Ammon's horn (tissue), 1 donor: ENCODE results near the gene ZBED2.
"Not testable (repeated sequence)": the region's sequence is repeated elsewhere in the genome, so short reads cannot be mapped to it uniquely, and the experiment has no call there.

Source experiments
- DNase-seq: peaks from one replicate; pipeline ENCODE4 v3.0.0-alpha.2; 2016; ENCODE audit warnings: low spot score

ZBED2 gene

GRCh38 chr3:111595232-111595631 lies at the start of gene ZBED2:
TSS of gene ZBED2 (minus strand) at chr3:111595346. CDS start at chr3:111594201, 1,145 bp downstream.
- no peak for DNase-seq

- DNase-seq, result no peak
Measured at GRCh38 chr3:111639316-111639715, 44.2 kb upstream of the ZBED2 start.

GRCh38 chr3:111636366-111636885 lies 41.3 kb upstream of the ZBED2 start:
- no peak for DNase-seq

GRCh38 chr3:111635403-111635802 lies 40.3 kb upstream of the ZBED2 start:
- no peak for DNase-seq

- not testable (repeated sequence) for DNase-seq
Measured at GRCh38 chr3:111630638-111631037, 35.5 kb upstream of the ZBED2 start.

- DNase-seq, result not testable (repeated sequence)
Measured at GRCh38 chr3:111629018-111629417, 33.9 kb upstream of the ZBED2 start.

GRCh38 chr3:111627092-111627491 lies 31.9 kb upstream of the ZBED2 start:
- DNase-seq, result no peak

GRCh38 chr3:111621535-111621934 lies 26.4 kb upstream of the ZBED2 start:
- DNase-seq, result no peak

GRCh38 chr3:111619833-111620232 lies 24.7 kb upstream of the ZBED2 start:
- no peak for DNase-seq

- no peak for DNase-seq
Measured at GRCh38 chr3:111618945-111619344, 23.8 kb upstream of the ZBED2 start.

GRCh38 chr3:111617912-111618601 lies 22.9 kb upstream of the ZBED2 start:
- DNase-seq, result no peak

- no peak for DNase-seq
Measured at GRCh38 chr3:111617406-111617805, 22.3 kb upstream of the ZBED2 start.

- no peak for DNase-seq
Measured at GRCh38 chr3:111616417-111617105, 21.4 kb upstream of the ZBED2 start.

GRCh38 chr3:111615880-111616279 lies 20.7 kb upstream of the ZBED2 start:
- no peak for DNase-seq

GRCh38 chr3:111613294-111613693 lies 18.1 kb upstream of the ZBED2 start:
- DNase-seq, result no peak

- no peak for DNase-seq
Measured at GRCh38 chr3:111610612-111611054, 15.5 kb upstream of the ZBED2 start.

GRCh38 chr3:111610189-111610588 lies 15.0 kb upstream of the ZBED2 start:
- DNase-seq, result no peak

- DNase-seq, result no peak
Measured at GRCh38 chr3:111609700-111610099, 14.6 kb upstream of the ZBED2 start.

- DNase-seq, result no peak
Measured at GRCh38 chr3:111608383-111608782, 13.2 kb upstream of the ZBED2 start.

GRCh38 chr3:111607240-111607920 lies 12.2 kb upstream of the ZBED2 start:
- no peak for DNase-seq

GRCh38 chr3:111605493-111605892 lies 10.3 kb upstream of the ZBED2 start:
- DNase-seq, result no peak

- DNase-seq, result no peak
Measured at GRCh38 chr3:111605018-111605417, 9.9 kb upstream of the ZBED2 start.

GRCh38 chr3:111604119-111604518 lies 9.0 kb upstream of the ZBED2 start:
- DNase-seq, result no peak
